ES-I3 (cell line): ENCODE data around the gene KCNQ2.
"Not testable (repeated sequence)": the region's sequence is repeated elsewhere in the genome, so short reads cannot be mapped to it uniquely, and the experiment has no call there.

Experiments
- H3K36me3 ChIP-seq: 2 replicates; pipeline ENCODE4 v1.6.1; 2013; ENCODE audit warnings: mild to moderate bottlenecking, low read length, control low read depth, moderate library complexity; ENCODE audit not compliant: insufficient read depth
- H3K4me1 ChIP-seq: 2 replicates; pipeline ENCODE4 v1.6.1; 2013; ENCODE audit warnings: mild to moderate bottlenecking, control low read depth, low read length; ENCODE audit not compliant: insufficient read depth
- H3K9ac ChIP-seq: 2 replicates; pipeline ENCODE4 v1.6.1; 2013; ENCODE audit warnings: low read depth, mild to moderate bottlenecking, low read length, moderate library complexity
- H3K9me3 ChIP-seq: 2 replicates; pipeline ENCODE4 v1.6.1; 2013; ENCODE audit warnings: mild to moderate bottlenecking, low read length, moderate library complexity; ENCODE audit not compliant: control insufficient read depth, insufficient read depth

The KCNQ2 gene

DNA sequence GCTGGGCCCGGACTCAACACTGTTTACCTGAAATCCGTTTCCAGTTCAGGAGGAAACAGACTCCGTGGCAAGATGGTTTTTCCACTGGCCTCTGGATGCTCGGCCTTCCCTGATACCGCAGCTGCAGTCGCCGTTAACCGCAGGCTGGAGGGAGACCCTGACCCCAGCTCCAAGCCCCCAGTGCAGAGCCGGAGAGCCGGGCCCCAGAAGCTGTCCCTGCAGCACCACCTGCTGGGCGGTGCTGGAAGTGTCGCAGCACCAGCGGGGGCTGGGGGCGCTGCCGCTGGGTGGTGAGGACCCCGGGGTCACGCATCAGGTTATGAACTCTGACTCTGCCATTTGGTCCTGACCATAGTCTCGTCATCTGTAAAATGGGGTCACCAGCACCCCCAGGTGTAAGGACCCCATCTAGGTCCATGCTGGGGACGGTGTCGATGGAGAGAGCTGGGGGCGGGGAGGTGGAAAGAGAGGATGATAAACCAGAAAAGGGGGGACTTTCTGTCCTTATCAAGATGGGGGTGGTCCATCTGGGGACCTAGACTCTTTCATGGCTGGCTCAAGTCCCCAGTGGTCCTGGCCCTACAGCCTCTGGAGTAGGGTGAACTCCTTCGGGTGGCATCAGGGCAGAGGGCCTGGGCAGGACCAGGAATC is 90.5 kb downstream of the KCNQ2 start:
- Histone ChIP-seq H3K4me1 (peaks cover 10% of the 10 kb centered on the region; the same call in 1 of the 2 replicates), H3K9me3 (peaks cover 6% of the 10 kb centered on the region)

DNA sequence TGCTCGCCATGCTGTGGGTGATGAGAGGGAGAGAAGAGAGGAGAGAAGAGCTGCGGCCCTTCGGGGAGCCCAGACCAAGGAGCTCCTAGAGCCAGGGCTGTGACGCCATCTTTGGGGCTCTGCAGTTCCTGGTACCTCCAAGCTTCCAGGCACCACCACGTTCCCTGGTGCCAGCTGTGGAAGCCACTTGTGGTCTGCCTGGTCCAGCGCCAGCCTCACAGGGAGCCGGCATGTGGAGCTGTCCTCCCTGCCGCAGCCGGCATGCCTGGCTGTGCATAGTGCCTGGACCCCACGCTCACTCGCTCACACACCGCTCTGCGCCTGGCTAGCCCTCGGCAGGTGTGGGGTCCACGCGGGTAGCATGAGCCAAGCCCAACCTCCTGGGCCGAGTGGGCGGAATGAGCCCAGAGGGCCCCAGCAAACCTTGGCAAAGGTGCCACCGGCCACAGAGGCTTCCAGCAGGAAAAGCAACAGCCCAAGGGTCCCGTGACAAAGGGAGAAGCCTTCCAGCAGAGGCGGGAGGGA is 92.0 kb downstream of the KCNQ2 start:
- no peak overlapping the region for H3K9ac ChIP-seq
- H3K36me3 ChIP-seq: no peaks in the 10 kb centered on the region
- peaks cover 10% of the 10 kb centered on the region; the same call in 1 of the 2 replicates for H3K4me1 ChIP-seq
- H3K9me3 ChIP-seq: no peaks in the 10 kb centered on the region

More for the DNA sequence above, 90.5 kb downstream of the KCNQ2 start:
- no peaks in the 10 kb centered on the region for H3K36me3 ChIP-seq
- H3K9ac ChIP-seq: no peak overlapping the region

GRCh38 chr20:63379872-63380271 is 92.6 kb downstream of the KCNQ2 start:
- H3K9me3 ChIP-seq: not testable (repeated sequence)
- peaks cover 10% of the 10 kb centered on the region; the same call in 1 of the 2 replicates for H3K4me1 ChIP-seq

GRCh38 chr20:63379296-63379695 is 93.2 kb downstream of the KCNQ2 start:
- H3K9ac ChIP-seq: no peak overlapping the region
- peaks cover 10% of the 10 kb centered on the region; the same call in 1 of the 2 replicates for H3K4me1 ChIP-seq
- H3K36me3 ChIP-seq: no peaks in the 10 kb centered on the region

More at GRCh38 chr20:63379872-63380271, 92.6 kb downstream of the KCNQ2 start:
- not testable (repeated sequence) for H3K36me3 ChIP-seq, H3K9ac ChIP-seq

DNA sequence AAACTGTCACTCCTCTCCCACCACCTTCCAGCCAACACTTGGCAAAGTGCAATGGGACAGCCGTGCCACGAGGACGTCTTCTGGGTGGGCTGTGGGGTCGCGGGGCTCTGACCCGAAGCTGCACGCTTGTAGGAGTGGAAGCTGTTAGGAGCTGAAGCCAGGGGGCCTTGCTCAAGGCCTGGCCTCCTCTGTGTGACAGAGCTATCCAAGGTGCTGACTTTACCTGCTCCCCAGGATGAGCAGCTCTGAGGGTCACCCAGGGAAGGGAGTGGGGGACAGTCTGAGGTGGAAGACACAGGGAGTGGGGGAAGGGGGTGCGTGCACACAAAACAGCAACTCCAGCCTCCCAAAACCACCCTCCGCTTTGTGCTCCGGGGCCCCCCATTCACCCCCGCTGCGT is 93.8 kb downstream of the KCNQ2 start:
- Histone ChIP-seq H3K9me3 (no peaks in the 10 kb centered on the region), H3K4me1 (peaks cover 10% of the 10 kb centered on the region; the same call in 1 of the 2 replicates)

More at GRCh38 chr20:63379296-63379695, 93.2 kb downstream of the KCNQ2 start:
- H3K9me3 ChIP-seq: no peaks in the 10 kb centered on the region

DNA sequence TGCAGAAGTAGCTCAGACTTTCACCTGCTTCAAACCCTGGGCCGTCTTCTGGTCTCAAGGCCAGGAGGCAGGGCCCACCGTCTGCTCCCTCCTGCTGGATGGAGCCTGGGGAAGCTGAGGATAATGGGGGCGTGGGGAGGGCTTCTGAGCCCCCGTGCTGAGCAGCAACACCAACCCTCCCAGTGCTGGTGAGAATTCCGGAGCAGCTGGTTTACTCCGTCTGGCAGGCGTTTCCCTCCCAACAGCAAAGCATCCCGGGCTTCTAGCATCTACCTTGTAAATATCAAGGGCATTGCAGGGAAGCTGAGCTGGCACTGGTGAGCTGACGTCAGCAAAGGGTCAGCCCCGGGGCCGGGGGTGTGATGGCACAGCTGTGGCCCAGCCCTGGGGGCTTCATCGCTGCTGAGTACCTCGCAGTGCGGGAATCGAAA is 94.5 kb downstream of the KCNQ2 start:
- H3K36me3 ChIP-seq: no peaks in the 10 kb centered on the region
- peaks cover 10% of the 10 kb centered on the region; the same call in 1 of the 2 replicates for H3K4me1 ChIP-seq
- H3K9me3 ChIP-seq: no peaks in the 10 kb centered on the region
- H3K9ac ChIP-seq: no peak overlapping the region

More for the DNA sequence above, 93.8 kb downstream of the KCNQ2 start:
- no peak overlapping the region for H3K9ac ChIP-seq
- H3K36me3 ChIP-seq: no peaks in the 10 kb centered on the region

DNA sequence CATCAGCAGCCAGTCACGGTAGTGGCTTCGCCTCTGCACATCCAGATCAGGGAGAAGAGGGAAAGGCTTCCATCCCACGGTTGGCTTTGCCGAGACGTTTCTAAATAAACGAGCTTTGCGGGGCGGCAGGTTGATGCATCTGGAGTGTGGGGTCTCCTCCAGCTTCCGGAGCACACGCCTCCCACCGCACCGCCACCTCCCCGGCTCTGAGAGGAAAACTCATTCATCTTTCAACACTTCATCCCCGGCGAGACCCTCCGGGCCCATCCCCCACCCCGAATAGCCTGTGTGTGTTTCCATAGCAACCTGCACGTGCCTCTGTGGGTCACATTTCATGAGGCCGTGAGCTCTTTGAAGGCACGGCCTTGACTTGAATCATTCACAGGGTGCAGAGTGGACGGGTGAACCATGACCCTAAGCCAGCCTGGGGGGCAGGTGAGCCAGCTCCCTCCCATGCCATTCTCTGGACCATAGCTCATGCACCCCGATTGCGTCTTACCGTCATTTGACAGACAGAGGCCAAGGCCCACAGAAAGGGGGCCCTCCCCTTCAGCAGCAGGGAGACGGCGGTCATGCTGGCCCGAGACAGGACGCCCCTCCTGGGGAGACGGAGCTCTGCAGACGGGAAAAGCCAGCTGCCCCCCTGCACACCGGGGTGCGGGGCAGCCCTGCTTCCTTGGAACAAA is 95.1 kb downstream of the KCNQ2 start:
- peaks cover 10% of the 10 kb centered on the region; the same call in 1 of the 2 replicates for H3K4me1 ChIP-seq
- no peaks in the 10 kb centered on the region for H3K36me3 ChIP-seq
- H3K9ac ChIP-seq: no peak overlapping the region
- no peaks in the 10 kb centered on the region for H3K9me3 ChIP-seq

GRCh38 chr20:63376283-63377250 is 95.9 kb downstream of the KCNQ2 start:
- Histone ChIP-seq H3K36me3 (no peaks in the 10 kb centered on the region), H3K9ac (no peak overlapping the region), H3K9me3 (no peaks in the 10 kb centered on the region), H3K4me1 (peaks cover 10% of the 10 kb centered on the region; the same call in 1 of the 2 replicates)

DNA sequence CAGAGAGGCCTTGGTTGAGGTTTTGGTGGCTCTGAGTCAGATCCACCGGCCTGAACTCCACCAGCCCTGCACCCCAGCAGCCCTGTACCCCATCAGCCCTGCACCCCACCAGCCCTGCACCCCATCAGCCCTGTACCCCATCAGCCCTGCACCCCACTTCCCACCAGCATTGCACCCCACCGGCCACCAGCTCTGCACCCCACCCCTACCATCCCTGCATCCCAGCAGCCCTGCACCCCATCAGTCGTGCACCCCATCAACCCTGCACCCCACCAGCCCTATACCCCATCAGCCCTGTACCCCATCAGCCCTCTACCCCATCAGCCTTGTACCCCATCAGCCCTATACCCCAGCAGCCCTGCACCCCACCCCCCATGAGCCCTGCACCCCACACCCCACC is 97.0 kb downstream of the KCNQ2 start:
- Histone ChIP-seq H3K9me3 (no peaks in the 10 kb centered on the region), H3K4me1 (peaks cover 10% of the 10 kb centered on the region; the same call in 1 of the 2 replicates), H3K36me3 (no peaks in the 10 kb centered on the region), H3K9ac (no peak overlapping the region)

DNA sequence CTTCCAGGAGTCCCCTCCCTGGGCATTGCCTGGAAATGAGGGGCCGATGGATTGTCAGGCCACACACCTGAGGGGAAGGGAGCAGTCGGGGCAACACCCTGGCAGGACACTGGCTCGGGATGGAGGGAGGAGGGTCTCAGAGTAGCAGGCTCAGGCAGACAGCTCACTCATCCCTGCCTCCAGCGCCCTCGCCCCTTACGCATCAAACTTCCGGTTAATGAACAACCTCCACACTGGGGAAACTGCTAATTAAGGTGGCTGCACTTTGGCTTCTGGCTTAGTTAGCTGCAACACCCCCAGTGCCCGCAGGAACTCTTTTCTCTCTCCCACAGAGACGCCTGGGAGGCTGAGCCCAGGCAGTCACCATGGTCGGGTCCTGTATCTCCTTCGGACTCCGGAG is 98.0 kb downstream of the KCNQ2 start:
- H3K9ac ChIP-seq: no peak overlapping the region

GRCh38 chr20:63373996-63374395 is 98.5 kb downstream of the KCNQ2 start:
- Histone ChIP-seq H3K4me1 (peaks cover 10% of the 10 kb centered on the region; the same call in 1 of the 2 replicates), H3K9ac (no peak overlapping the region), H3K9me3 (no peaks in the 10 kb centered on the region), H3K36me3 (no peaks in the 10 kb centered on the region)

More for the DNA sequence above, 98.0 kb downstream of the KCNQ2 start:
- no peaks in the 10 kb centered on the region for H3K9me3 ChIP-seq
- H3K4me1 ChIP-seq: peaks cover 10% of the 10 kb centered on the region; the same call in 1 of the 2 replicates
- no peaks in the 10 kb centered on the region for H3K36me3 ChIP-seq

DNA sequence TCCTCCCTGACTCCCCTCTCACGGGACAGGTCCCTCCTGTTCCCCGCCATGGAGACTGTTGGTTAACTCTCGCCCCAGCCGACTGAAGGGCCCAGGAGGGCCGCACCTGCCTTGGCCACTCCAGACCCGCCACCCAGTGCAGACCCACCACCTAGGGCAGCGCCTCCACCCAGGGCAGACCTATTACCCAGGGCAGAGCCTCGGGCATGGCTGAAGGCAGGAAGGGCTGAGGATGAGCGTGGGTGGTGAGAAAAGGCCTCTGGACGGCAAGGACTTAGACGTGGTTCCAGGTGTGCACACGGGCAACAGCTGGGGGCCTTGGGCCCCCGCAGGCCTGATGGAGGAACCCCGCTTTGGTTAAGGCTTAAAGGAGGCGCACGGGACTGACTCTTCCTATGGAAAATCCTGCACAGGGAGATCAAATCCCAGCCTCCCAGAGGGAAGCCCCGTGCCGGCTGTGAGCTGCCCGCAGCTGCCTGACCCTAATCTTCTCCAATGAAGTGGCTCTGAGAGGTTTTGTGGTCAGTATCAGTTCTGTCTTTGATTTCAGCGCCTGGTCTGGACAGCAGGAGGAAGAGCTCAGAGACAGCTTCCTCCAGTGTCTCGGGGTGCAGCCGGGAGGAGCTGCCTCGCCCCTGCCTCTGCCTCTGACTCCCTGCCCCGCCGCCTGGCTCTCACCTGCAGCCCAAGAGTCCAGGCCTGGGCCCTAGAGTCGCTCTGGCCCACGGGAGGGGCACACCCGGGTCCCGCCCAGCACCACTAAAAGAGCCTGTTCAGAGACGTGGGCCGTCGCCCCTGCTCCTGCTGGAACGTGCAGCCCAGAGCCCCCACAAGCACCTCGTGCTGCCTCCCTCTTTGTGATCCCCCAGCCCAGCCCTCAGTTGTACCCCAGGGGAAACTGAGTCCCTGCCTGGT is 99.2 kb downstream of the KCNQ2 start:
- Histone ChIP-seq H3K4me1 (peaks cover 10% of the 10 kb centered on the region; the same call in 1 of the 2 replicates), H3K9me3 (no peaks in the 10 kb centered on the region)

GRCh38 chr20:63371291-63371865 is 101.1 kb downstream of the KCNQ2 start:
- no peaks in the 10 kb centered on the region for H3K36me3 ChIP-seq
- H3K9me3 ChIP-seq: no peaks in the 10 kb centered on the region
- H3K4me1 ChIP-seq: no peaks in the 10 kb centered on the region
- no peak overlapping the region for H3K9ac ChIP-seq

More for the DNA sequence above, 99.2 kb downstream of the KCNQ2 start:
- no peaks in the 10 kb centered on the region for H3K36me3 ChIP-seq
- H3K9ac ChIP-seq: no peak overlapping the region
